Measurements from ENCODE around the gene EEPD1. TPM values are rescaled to one million over a fixed set of nuclear protein-coding genes. Genes with fewer than 3 reads are reported as not detected.

EEPD1 gene
- total and polyA plus RNA-seq, 2 donors (not counting 3 experiments of a cell fraction or from before 2014, with no cell fraction given) = 0.40 to 0.42 TPM

DNA sequence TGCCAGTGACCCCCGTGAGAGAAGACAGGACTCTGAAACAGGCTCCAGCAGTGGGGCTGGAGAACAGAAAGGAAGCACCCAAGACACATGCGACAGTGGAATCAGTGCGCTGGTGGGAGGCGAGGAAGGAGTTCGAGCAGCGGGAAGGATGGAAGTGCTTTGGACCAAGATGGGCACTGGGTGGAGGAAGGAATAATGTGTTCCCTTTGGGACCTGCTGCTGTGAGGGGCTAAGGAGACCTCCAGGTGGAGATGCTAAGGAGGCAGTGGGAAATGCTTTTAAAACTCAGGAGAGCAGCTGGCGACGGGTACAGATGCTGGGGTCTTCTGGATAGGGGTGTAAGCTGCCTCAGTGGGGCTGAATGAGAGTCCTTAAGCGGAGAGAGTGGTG lies 126.9 kb downstream of the EEPD1 start:
- dilution Hi-C loops (cut with MboI; ENCODE audit: extremely low pct_ligation_motif_present, low sequenced_read_pairs) = no loop called here
- CTCF ChIA-PET = interaction anchor here (1.5 kb wide), 1 partner anchor 39 kb away, joined by 6 read pairs; no protein-coding TSS in a partner anchor

More for the DNA sequence above, 126.9 kb downstream of the EEPD1 start:
- Histone ChIP-seq H3K27ac (ENCODE audit: insufficient read depth, low read depth, low read length) (no peak overlapping the region), H3K79me2 (ENCODE audit: control insufficient read depth, insufficient read depth, low read length) (no peaks in the 10 kb centered on the region), H3K4me3 (replicated peaks in 1 of 3; ENCODE audit: insufficient read depth in 1 of 3, low read depth in 1 of 3, low read length in 3 of 3) (no peak overlapping the region), H3K9ac (replicated peaks; ENCODE audit: extremely low read depth, insufficient read depth, low read length) (no peak overlapping the region), H3K4me1 (ENCODE audit: control insufficient read depth, extremely low read depth, insufficient read depth, low read length) (peaks cover 6% of the 10 kb centered on the region), H3K9me1 (replicated peaks; ENCODE audit: control insufficient read depth, extremely low read depth, insufficient read depth, low read length) (no peaks in the 10 kb centered on the region), H3K4me2 (ENCODE audit: insufficient read depth, low read length) (no peak overlapping the region), H4K20me1 (replicated peaks; ENCODE audit: control insufficient read depth, extremely low read depth, insufficient read depth, low read length) (no peaks in the 10 kb centered on the region), H3K36me3 (ENCODE audit: control insufficient read depth in 2 of 2, extremely low read depth in 1 of 2, insufficient read depth in 2 of 2, low read length in 2 of 2) (no peaks in the 10 kb centered on the region), H2AFZ (ENCODE audit: low read depth, low read length) (no peak overlapping the region), H3K9me3 (replicated peaks; ENCODE audit: control insufficient read depth, insufficient read depth, low read length) (no peaks in the 10 kb centered on the region), H3K27me3 (ENCODE audit: control insufficient read depth in 2 of 2, insufficient read depth in 2 of 2, low read length in 2 of 2) (no peaks in the 10 kb centered on the region)
- TF ChIP-seq POLR2A (IDR thresholded peaks at IDR 0.05; ENCODE audit: low read depth, low read length) (no peak), GATA2 (IDR thresholded peaks at IDR 0.05; ENCODE audit: insufficient read depth, insufficient read length, low read depth, low read length) (no peak), JUN (IDR thresholded peaks at IDR 0.05; ENCODE audit: borderline replicate concordance, insufficient read depth, insufficient read length, low read depth) (no peak), FOS (IDR thresholded peaks at IDR 0.05; ENCODE audit: borderline replicate concordance, insufficient read depth, low read length) (no peak), POLR2AphosphoS5 (IDR thresholded peaks at IDR 0.05; ENCODE audit: insufficient read depth, low read depth, low read length) (no peak), EZH2 (IDR thresholded peaks at IDR 0.05; ENCODE audit: borderline replicate concordance, low read depth, low read length, severe bottlenecking) (no peak), MYC (IDR thresholded peaks at IDR 0.05; ENCODE audit: low read depth, low read length) (no peak)
- TF ChIP-seq, protein P1, sequence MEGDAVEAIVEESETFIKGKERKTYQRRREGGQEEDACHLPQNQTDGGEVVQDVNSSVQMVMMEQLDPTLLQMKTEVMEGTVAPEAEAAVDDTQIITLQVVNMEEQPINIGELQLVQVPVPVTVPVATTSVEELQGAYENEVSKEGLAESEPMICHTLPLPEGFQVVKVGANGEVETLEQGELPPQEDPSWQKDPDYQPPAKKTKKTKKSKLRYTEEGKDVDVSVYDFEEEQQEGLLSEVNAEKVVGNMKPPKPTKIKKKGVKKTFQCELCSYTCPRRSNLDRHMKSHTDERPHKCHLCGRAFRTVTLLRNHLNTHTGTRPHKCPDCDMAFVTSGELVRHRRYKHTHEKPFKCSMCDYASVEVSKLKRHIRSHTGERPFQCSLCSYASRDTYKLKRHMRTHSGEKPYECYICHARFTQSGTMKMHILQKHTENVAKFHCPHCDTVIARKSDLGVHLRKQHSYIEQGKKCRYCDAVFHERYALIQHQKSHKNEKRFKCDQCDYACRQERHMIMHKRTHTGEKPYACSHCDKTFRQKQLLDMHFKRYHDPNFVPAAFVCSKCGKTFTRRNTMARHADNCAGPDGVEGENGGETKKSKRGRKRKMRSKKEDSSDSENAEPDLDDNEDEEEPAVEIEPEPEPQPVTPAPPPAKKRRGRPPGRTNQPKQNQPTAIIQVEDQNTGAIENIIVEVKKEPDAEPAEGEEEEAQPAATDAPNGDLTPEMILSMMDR (IDR thresholded peaks at IDR 0.05; ENCODE audit: extremely low read depth in 1 of 2, insufficient read depth in 1 of 2, low read depth in 1 of 2, low read length in 2 of 2) = no peak
- TF ChIP-seq, protein P2, sequence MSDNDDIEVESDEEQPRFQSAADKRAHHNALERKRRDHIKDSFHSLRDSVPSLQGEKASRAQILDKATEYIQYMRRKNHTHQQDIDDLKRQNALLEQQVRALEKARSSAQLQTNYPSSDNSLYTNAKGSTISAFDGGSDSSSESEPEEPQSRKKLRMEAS (IDR thresholded peaks at IDR 0.05; ENCODE audit: insufficient read depth, insufficient read length) = no peak
- intact Hi-C loops (cut with micrococcal nuclease) = no loop called here
- DNase-seq (ENCODE audit: low read depth, low spot score) (no peak), FAIRE-seq (no peak)
- POLR2A ChIA-PET = no interaction called here
- no TSS peak for BruUV-seq (replicated peaks)
